Neuronal stem cell (in vitro differentiated cells): ENCODE results near the gene SIGLEC9.

Source experiments
- DNase-seq: peaks from one replicate; pipeline ENCODE4 v3.0.0-alpha.2; 2013; ENCODE audit warnings: low spot score
- H2AFZ ChIP-seq: one replicate; pipeline ENCODE4 v1.6.1; 2013; ENCODE audit warnings: mild to moderate bottlenecking, low read length, inconsistent platforms
- H2AK5ac ChIP-seq: 2 replicates; pipeline ENCODE4 v1.6.1; 2013; ENCODE audit warnings: low read depth, mild to moderate bottlenecking, inconsistent platforms, low read length, moderate library complexity, mixed read lengths
- H2BK120ac ChIP-seq: 2 replicates; pipeline ENCODE4 v1.6.1; 2013; ENCODE audit warnings: low read depth, mild to moderate bottlenecking, inconsistent platforms, low read length, moderate library complexity, mixed read lengths
- H2BK12ac ChIP-seq: one replicate; pipeline ENCODE4 v1.6.1; 2013; ENCODE audit warnings: low read length, inconsistent platforms
- H2BK15ac ChIP-seq: 2 replicates; pipeline ENCODE4 v1.6.1; 2013; ENCODE audit warnings: mild to moderate bottlenecking, low read length, inconsistent platforms, mixed read lengths
- H2BK5ac ChIP-seq: one replicate; pipeline ENCODE4 v1.6.1; 2013; ENCODE audit warnings: inconsistent platforms, mild to moderate bottlenecking, low read length, moderate library complexity
- H3K14ac ChIP-seq: one replicate; pipeline ENCODE4 v1.6.1; 2013; ENCODE audit warnings: low read length, inconsistent platforms
- H3K18ac ChIP-seq: 2 replicates; pipeline ENCODE4 v1.6.1; 2013; ENCODE audit warnings: low read length, inconsistent platforms
- H3K23ac ChIP-seq: 2 replicates; pipeline ENCODE4 v1.6.1; 2013; ENCODE audit warnings: low read depth, mild to moderate bottlenecking, mixed read lengths, low read length, inconsistent platforms; ENCODE audit not compliant: poor library complexity
- H3K27ac ChIP-seq: replicated peaks from 3 replicates; pipeline ENCODE4 v1.5.1; 2013; ENCODE audit warnings: low read length, inconsistent platforms
- H3K27me3 ChIP-seq, 3 experiments: 2 replicates each; pipeline ENCODE4 v1.6.1; 2013; ENCODE audit warnings: low read length in 3 of 3, mild to moderate bottlenecking in 2 of 3, inconsistent platforms in 1 of 3, low read depth in 1 of 3, mixed read lengths in 1 of 3, moderate library complexity in 1 of 3; ENCODE audit not compliant: control insufficient read depth in 3 of 3, insufficient read depth in 3 of 3
- H3K36me3 ChIP-seq, 2 donors: replicated peaks in 1 of 2; 2 replicates each; pipeline ENCODE4 v1.6.1; 2013; ENCODE audit warnings: low read length in 2 of 2; ENCODE audit not compliant: control insufficient read depth in 2 of 2, insufficient read depth in 2 of 2
- H3K4ac ChIP-seq: 2 replicates; pipeline ENCODE4 v1.6.1; 2013; ENCODE audit warnings: inconsistent platforms, mild to moderate bottlenecking, low read length, moderate library complexity
- H3K4me1 ChIP-seq, 2 donors: 1 replicate in 1 of 2; 2 replicates in 1 of 2; pipeline ENCODE4 v1.6.1; 2013; ENCODE audit warnings: low read length in 2 of 2, low read depth in 1 of 2; ENCODE audit not compliant: control insufficient read depth in 2 of 2, insufficient read depth in 1 of 2
- H3K4me2 ChIP-seq: one replicate; pipeline ENCODE4 v1.6.1; 2013; ENCODE audit warnings: mild to moderate bottlenecking, low read length, inconsistent platforms; ENCODE audit not compliant: insufficient read depth, poor library complexity, severe bottlenecking
- H3K4me3 ChIP-seq, 2 donors: 2 replicates each; pipeline ENCODE4 v1.5.1; 2013; ENCODE audit warnings: low read length in 2 of 2, mild to moderate bottlenecking in 2 of 2, inconsistent platforms in 1 of 2, moderate library complexity in 1 of 2
- H3K79me1 ChIP-seq: one replicate; pipeline ENCODE4 v1.6.1; 2013; ENCODE audit warnings: low read depth, mild to moderate bottlenecking, inconsistent platforms, low read length, moderate library complexity
- H3K9ac ChIP-seq: one replicate; pipeline ENCODE4 v1.6.1; 2013; ENCODE audit warnings: mild to moderate bottlenecking, low read depth, low read length, inconsistent platforms; ENCODE audit not compliant: poor library complexity
- H3K9me3 ChIP-seq, 2 donors: replicated peaks in 1 of 2; 2 replicates each; pipeline versions ENCODE3 to v1.6.1; 2013; ENCODE audit warnings: low read length in 2 of 2, mild to moderate bottlenecking in 2 of 2, inconsistent platforms in 1 of 2, low read depth in 1 of 2, mixed read lengths in 1 of 2, moderate library complexity in 1 of 2; ENCODE audit not compliant: control insufficient read depth in 2 of 2, insufficient read depth in 1 of 2
- H4K8ac ChIP-seq: one replicate; pipeline ENCODE4 v1.6.1; 2013; ENCODE audit warnings: low read depth, mild to moderate bottlenecking, inconsistent platforms, low read length, moderate library complexity
- H4K91ac ChIP-seq: one replicate; pipeline ENCODE4 v1.6.1; 2013; ENCODE audit warnings: low read length, low read depth, mild to moderate bottlenecking, inconsistent platforms; ENCODE audit not compliant: poor library complexity
- WGBS, 2 donors: extraction: QIAGEN DNeasy Blood & Tissue Kit; methylation state at CpG; one replicate each; pipeline ENCODE4 v1.1.7; 2013; ENCODE audit warnings: missing lambda C conversion rate in 2 of 2, mixed read lengths in 1 of 2; ENCODE audit not compliant: insufficient read length in 2 of 2, insufficient replicate concordance in 1 of 2; ENCODE audit errors: extremely low coverage in 2 of 2; 5-methylcytosine and 5-hydroxymethylcytosine counted together

The SIGLEC9 gene

GRCh38 chr19:51083181-51083580 lies 41.5 kb upstream of the SIGLEC9 start:
- Histone ChIP-seq H3K23ac (no peak overlapping the region), H3K9ac (no peak overlapping the region), H2AK5ac (no peak overlapping the region), H2BK12ac (no peak overlapping the region), H3K27me3 (peaks cover 0 to 36% (median 0%) of the 10 kb centered on the region in 3 experiments), H2AFZ (no peak overlapping the region), H4K91ac (no peak overlapping the region), H2BK120ac (no peak overlapping the region), H3K18ac (no peak overlapping the region), H3K4me2 (no peak overlapping the region), H3K14ac (no peak overlapping the region), H2BK5ac (no peak overlapping the region), H4K8ac (no peak overlapping the region), H3K4me1 (no peaks in the 10 kb centered on the region), H3K27ac (no peak overlapping the region), H3K4me3 (no peak overlapping the region), H3K36me3 (no peaks in the 10 kb centered on the region), H3K79me1 (peaks cover 1% of the 10 kb centered on the region), H2BK15ac (no peak overlapping the region), H3K9me3 (no peaks in the 10 kb centered on the region), H3K4ac (no peak overlapping the region)
- WGBS, 2 donors = no CpG with 5 or more reads among the region's 4 CpGs
- DNase-seq = no peak

- Histone ChIP-seq H3K27me3 (peaks cover 0 to 36% (median 0%) of the 10 kb centered on the region in 3 experiments), H4K91ac (no peak overlapping the region), H3K4me3 (no peak overlapping the region), H2BK5ac (no peak overlapping the region), H3K4ac (no peak overlapping the region), H3K36me3 (no peaks in the 10 kb centered on the region), H3K14ac (no peak overlapping the region), H3K9me3 (no peaks in the 10 kb centered on the region), H3K4me2 (no peak overlapping the region), H2BK15ac (no peak overlapping the region), H4K8ac (no peak overlapping the region), H3K23ac (no peak overlapping the region), H2AFZ (no peak overlapping the region), H3K4me1 (no peaks in the 10 kb centered on the region), H2BK120ac (no peak overlapping the region), H3K9ac (no peak overlapping the region), H2BK12ac (no peak overlapping the region), H3K79me1 (peaks cover 1% of the 10 kb centered on the region), H3K27ac (no peak overlapping the region), H2AK5ac (no peak overlapping the region), H3K18ac (no peak overlapping the region)
- no CpG with 5 or more reads among the region's 14 CpGs for WGBS, 2 donors
- DNase-seq = no peak
Observed at GRCh38 chr19:51083783-51084182, 40.9 kb upstream of the SIGLEC9 start.

DNA sequence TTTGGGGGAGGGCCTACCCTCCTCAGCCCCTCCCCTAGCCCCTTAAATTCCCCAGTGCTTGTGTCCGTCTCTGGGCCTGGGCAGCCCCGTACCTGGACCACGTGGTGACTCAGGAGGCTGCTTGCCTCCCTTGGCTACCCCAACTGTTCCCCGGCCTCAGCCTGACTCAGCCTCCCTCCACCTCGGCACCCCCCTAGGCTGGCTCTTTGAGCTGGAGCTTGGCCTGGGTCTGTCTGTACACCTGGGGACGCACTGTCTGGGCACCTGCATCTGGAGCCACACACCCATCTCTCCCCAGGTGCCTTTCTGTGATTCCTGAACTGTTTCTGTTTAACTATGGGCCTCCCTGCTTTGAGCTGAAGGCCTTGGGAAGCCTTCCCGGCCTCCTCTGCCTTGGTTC lies 40.2 kb upstream of the SIGLEC9 start:
- Histone ChIP-seq H3K4me3 (no peak overlapping the region), H3K18ac (no peak overlapping the region)

GRCh38 chr19:51086153-51086850 lies 38.4 kb upstream of the SIGLEC9 start:
- no peaks in the 10 kb centered on the region for H3K36me3 ChIP-seq
- H3K27ac ChIP-seq = no peak overlapping the region
- 100% methylated on average over 1 of the region's 18 CpGs; no CpG with 5 or more reads in 1 of the 2 donors for WGBS, 2 donors
- no peak overlapping the region for H3K4me2 ChIP-seq
- H3K18ac ChIP-seq = peak overlapping the region; percentile 73
- H3K14ac ChIP-seq = peak overlapping the region; percentile 27
- H3K23ac ChIP-seq = peak overlapping the region; percentile 25
- H3K79me1 ChIP-seq = peaks cover 1% of the 10 kb centered on the region
- no peak overlapping the region for H2AK5ac ChIP-seq
- H3K27me3 ChIP-seq = peaks cover 0 to 36% (median 0%) of the 10 kb centered on the region in 3 experiments
- no peak for DNase-seq
- H3K4me1 ChIP-seq = no peaks in the 10 kb centered on the region
- H2BK5ac ChIP-seq = no peak overlapping the region
- no peak overlapping the region for H3K4ac ChIP-seq
- H2AFZ ChIP-seq = no peak overlapping the region
- no peak overlapping the region for H3K9ac ChIP-seq
- H4K91ac ChIP-seq = no peak overlapping the region
- no peak overlapping the region for H2BK12ac ChIP-seq
- no peak overlapping the region for H2BK15ac ChIP-seq
- no peak overlapping the region for H2BK120ac ChIP-seq
- no peak overlapping the region for H4K8ac ChIP-seq
- no peaks in the 10 kb centered on the region for H3K9me3 ChIP-seq
- H3K4me3 ChIP-seq = no peak overlapping the region

More for the DNA sequence above, 40.2 kb upstream of the SIGLEC9 start:
- Histone ChIP-seq H3K27ac (no peak overlapping the region), H2BK12ac (no peak overlapping the region), H3K4me1 (no peaks in the 10 kb centered on the region), H3K23ac (no peak overlapping the region), H3K27me3 (peaks cover 0 to 36% (median 0%) of the 10 kb centered on the region in 3 experiments), H3K36me3 (no peaks in the 10 kb centered on the region), H2BK120ac (no peak overlapping the region), H4K8ac (no peak overlapping the region), H2BK15ac (no peak overlapping the region), H3K9ac (no peak overlapping the region), H3K4me2 (no peak overlapping the region), H3K79me1 (peaks cover 1% of the 10 kb centered on the region), H2BK5ac (no peak overlapping the region), H4K91ac (peak overlapping the region; percentile 42), H3K9me3 (no peaks in the 10 kb centered on the region), H2AFZ (no peak overlapping the region), H2AK5ac (no peak overlapping the region), H3K4ac (no peak overlapping the region), H3K14ac (no peak overlapping the region)
- WGBS, 2 donors = no CpG with 5 or more reads among the region's 7 CpGs
- no peak for DNase-seq
